CD4-positive, alpha-beta T cell treated with Interleukin-4 for 1 hour (primary cell): ENCODE results near the gene CSTF3.
"Not testable (repeated sequence)": the region's sequence is repeated elsewhere in the genome, so short reads cannot be mapped to it uniquely, and the experiment has no call there.

ENCODE experiments used
- DNase-seq, 2 donors: peaks; one replicate each; pipeline ENCODE4 v3.0.0-alpha.2; 2020 to 2022

The CSTF3 gene

GRCh38 chr11:33160136-33160535 is 1.1 kb downstream of the CSTF3 start:
- DNase-seq = peak in 1 of 2 donors; percentile 42

- not testable (repeated sequence) for DNase-seq
Measured at GRCh38 chr11:33159378-33159867, 1.9 kb downstream of the CSTF3 start.

- DNase-seq = no peak
Measured at GRCh38 chr11:33158596-33159275, 2.5 kb downstream of the CSTF3 start.

- no peak for DNase-seq
Measured at GRCh38 chr11:33157103-33158027, 3.9 kb downstream of the CSTF3 start.

GRCh38 chr11:33151399-33151798 is 9.9 kb downstream of the CSTF3 start:
- DNase-seq = no peak

GRCh38 chr11:33147559-33147958 is 13.7 kb downstream of the CSTF3 start:
- no peak for DNase-seq

- DNase-seq = no peak
Measured at GRCh38 chr11:33135768-33136443, 25.4 kb downstream of the CSTF3 start.

GRCh38 chr11:33135216-33135615 is 26.1 kb downstream of the CSTF3 start:
- DNase-seq = no peak

GRCh38 chr11:33134276-33134675 is 27.0 kb downstream of the CSTF3 start:
- no peak for DNase-seq

GRCh38 chr11:33133761-33134160 is 27.5 kb downstream of the CSTF3 start:
- no peak for DNase-seq

- no peak for DNase-seq
Measured at GRCh38 chr11:33132510-33132909, 28.8 kb downstream of the CSTF3 start.

- DNase-seq = no peak
Measured at GRCh38 chr11:33128739-33129138, 32.5 kb downstream of the CSTF3 start.

GRCh38 chr11:33125611-33126010 is 35.7 kb downstream of the CSTF3 start:
- DNase-seq = no peak

- no peak for DNase-seq
Measured at GRCh38 chr11:33125025-33125424, 36.3 kb downstream of the CSTF3 start.

GRCh38 chr11:33122696-33123095 is 38.6 kb downstream of the CSTF3 start:
- not testable (repeated sequence) for DNase-seq

- no peak for DNase-seq
Measured at GRCh38 chr11:33116535-33116934, 44.7 kb downstream of the CSTF3 start.

GRCh38 chr11:33110083-33110482 is 51.2 kb downstream of the CSTF3 start:
- no peak for DNase-seq

GRCh38 chr11:33109294-33109895 is 51.9 kb downstream of the CSTF3 start:
- no peak for DNase-seq

GRCh38 chr11:33103836-33104235 is 57.4 kb downstream of the CSTF3 start:
- DNase-seq = no peak

GRCh38 chr11:33094157-33094556 is 67.1 kb downstream of the CSTF3 start:
- DNase-seq = no peak

- no peak for DNase-seq
Measured at GRCh38 chr11:33089776-33090175, 71.5 kb downstream of the CSTF3 start.

- no peak for DNase-seq
Measured at GRCh38 chr11:33086017-33086416, 75.3 kb downstream of the CSTF3 start.

GRCh38 chr11:33083918-33084317 is 77.4 kb downstream of the CSTF3 start:
- DNase-seq = no peak
